Inferior parietal cortex (tissue), 1 donor: ENCODE measurements around the gene ZFAND3.

Experiments
- DNase-seq: peaks from one replicate; pipeline ENCODE4 v3.0.0-alpha.2; 2016; ENCODE audit errors: extremely low spot score

Gene ZFAND3

GRCh38 chr6:38134704-38135088 lies 315.2 kb downstream of the ZFAND3 start:
- no peak for DNase-seq

- no peak for DNase-seq
Observed at GRCh38 chr6:38136547-38136946, 317.0 kb downstream of the ZFAND3 start.

- no peak for DNase-seq
Observed at GRCh38 chr6:38137608-38138265, 318.2 kb downstream of the ZFAND3 start.

- no peak for DNase-seq
Observed at GRCh38 chr6:38138374-38138773, 318.8 kb downstream of the ZFAND3 start.

- DNase-seq, result no peak
Observed at GRCh38 chr6:38141085-38141484, 321.6 kb downstream of the ZFAND3 start.

GRCh38 chr6:38141716-38142115 lies 322.2 kb downstream of the ZFAND3 start:
- no peak for DNase-seq

- DNase-seq, result no peak
Observed at GRCh38 chr6:38142178-38142902, 322.8 kb downstream of the ZFAND3 start.

GRCh38 chr6:38143191-38144150 lies 323.9 kb downstream of the ZFAND3 start:
- DNase-seq, result peak; percentile 66

GRCh38 chr6:38144365-38144945 lies 324.9 kb downstream of the ZFAND3 start:
- no peak for DNase-seq

GRCh38 chr6:38146021-38146733 lies 326.6 kb downstream of the ZFAND3 start:
- DNase-seq, result no peak

- no peak for DNase-seq
Observed at GRCh38 chr6:38146734-38147027, 327.2 kb downstream of the ZFAND3 start.

GRCh38 chr6:38148606-38149005 lies 329.1 kb downstream of the ZFAND3 start:
- DNase-seq, result no peak

- no peak for DNase-seq
Observed at GRCh38 chr6:38149531-38149930, 330.0 kb downstream of the ZFAND3 start.

GRCh38 chr6:38150021-38150420 lies 330.5 kb downstream of the ZFAND3 start:
- DNase-seq, result no peak

GRCh38 chr6:38150681-38151296 lies 331.3 kb downstream of the ZFAND3 start:
- no peak for DNase-seq

GRCh38 chr6:38151580-38152500 lies 332.3 kb downstream of the ZFAND3 start:
- no peak for DNase-seq

GRCh38 chr6:38152620-38153019 lies 333.1 kb downstream of the ZFAND3 start:
- DNase-seq, result no peak

GRCh38 chr6:38153076-38153797 lies 333.7 kb downstream of the ZFAND3 start:
- DNase-seq, result no peak

- DNase-seq, result no peak
Observed at GRCh38 chr6:38153798-38154345, 334.3 kb downstream of the ZFAND3 start.
